ENCODE measurements around the gene TPST2. TPM values are rescaled to one million over a fixed set of nuclear protein-coding genes. Genes with fewer than 3 reads are reported as not detected.

The TPST2 gene
- total RNA-seq, 1 experiment from 2014 or later = 50.1 TPM

DNA sequence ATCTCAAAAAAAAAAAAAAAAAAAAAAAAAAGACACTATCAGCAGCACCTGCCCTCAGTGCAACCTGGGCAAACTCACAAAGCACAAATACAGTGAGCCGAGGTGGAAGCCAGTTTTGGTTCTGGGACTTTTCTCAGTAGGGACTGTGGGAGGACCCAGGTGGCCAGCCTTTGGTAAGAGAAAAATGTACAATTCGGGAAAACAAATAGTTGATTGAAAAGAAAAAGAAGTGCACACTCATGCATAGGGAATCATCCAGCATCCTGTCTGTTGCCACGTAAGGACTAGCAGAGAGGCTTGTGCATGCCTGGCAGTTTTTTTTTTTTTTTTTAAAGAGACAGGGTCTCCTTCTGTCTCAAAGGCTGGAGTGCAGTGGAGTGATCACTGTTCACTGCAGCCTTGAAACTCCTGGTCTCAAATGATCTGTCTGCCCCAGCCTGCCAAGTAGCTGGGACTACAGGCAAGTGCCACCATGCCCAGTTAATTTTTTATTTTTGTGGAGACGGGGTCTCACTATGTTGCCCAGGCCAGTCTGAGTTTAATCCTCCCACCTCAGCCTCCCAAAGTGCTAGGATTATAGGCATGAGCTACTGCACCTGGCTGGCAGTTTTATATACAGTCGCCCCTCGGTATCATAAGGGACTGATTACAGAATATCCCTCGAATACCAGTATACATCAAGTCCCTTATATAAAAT lies 36.7 kb downstream of the TPST2 start:
- Histone ChIP-seq H2AFZ (ENCODE audit: low read length) (no peak overlapping the region), H3K4me1 (ENCODE audit: insufficient read depth, low read length) (peaks cover 15% of the 10 kb centered on the region; the same call in 1 of the 2 replicates), H3K23ac (ENCODE audit: insufficient read length, low read depth, low read length) (no peak overlapping the region), H3K27ac (ENCODE audit: insufficient read length, low read depth, low read length) (no peak overlapping the region), H3K18ac (ENCODE audit: insufficient read length, low read depth, low read length) (peak overlapping the region; percentile 12), H2BK15ac (ENCODE audit: low read depth, low read length) (no peak overlapping the region), H4K5ac (ENCODE audit: insufficient read length, low read depth, low read length) (no peak overlapping the region), H3K4me2 (ENCODE audit: insufficient read depth, insufficient read length, low read length) (no peak overlapping the region), H3K79me1 (ENCODE audit: insufficient read depth, low read depth, low read length, poor library complexity, severe bottlenecking) (peaks cover 10% of the 10 kb centered on the region), H2AK5ac (ENCODE audit: insufficient read length, low read length) (no peak overlapping the region), H3K79me2 (ENCODE audit: insufficient read depth, low read length) (peaks cover 36% of the 10 kb centered on the region; the same call in 1 of the 2 replicates), H4K8ac (replicated peaks; ENCODE audit: insufficient read length, low read depth, low read length) (no peak overlapping the region), H3K9me3 (ENCODE audit: control insufficient read depth, low read depth, low read length) (no peaks in the 10 kb centered on the region), H3K14ac (ENCODE audit: insufficient read depth, low read length) (no peak overlapping the region), H3K27me3 (ENCODE audit: insufficient read depth, low read length) (no peaks in the 10 kb centered on the region), H3K4ac (ENCODE audit: low read depth, low read length) (no peak overlapping the region), H2BK120ac (ENCODE audit: low read depth, low read length, poor library complexity, severe bottlenecking) (no peak overlapping the region), H3T11ph (ENCODE audit: low read length) (no peak overlapping the region), H4K20me1 (ENCODE audit: control insufficient read depth, insufficient read depth, insufficient read length) (peaks cover 3% of the 10 kb centered on the region), H2BK5ac (ENCODE audit: insufficient read length, low read length) (no peak overlapping the region), H3K9ac (ENCODE audit: extremely low read depth, insufficient read length, low read length) (no peak overlapping the region), H3K56ac (ENCODE audit: insufficient read length, low read depth, low read length) (no peak overlapping the region), H2BK12ac (ENCODE audit: insufficient read length, low read depth, low read length) (no peak overlapping the region), H2BK20ac (ENCODE audit: low read depth, low read length, poor library complexity, severe bottlenecking) (no peak overlapping the region), H3K23me2 (ENCODE audit: insufficient read length, low read depth, low read length, poor library complexity, severe bottlenecking) (no peaks in the 10 kb centered on the region), H4K91ac (ENCODE audit: insufficient read length, low read depth, low read length) (no peak overlapping the region)
- no peak overlapping the region for H3K4me3 Mint-ChIP-seq
- no peak for TF ChIP-seq CTCF (conservative IDR thresholded peaks at IDR 0.05)
- peaks cover 4 to 7% (median 5%) of the 10 kb centered on the region in 3 experiments; a peak in 5 of 7 replicates for H3K36me3 Mint-ChIP-seq (ENCODE audit: insufficient read depth in 1 of 3, low read depth in 3 of 3)
- no CpG with 5 or more reads among the region's 7 CpGs for WGBS (ENCODE audit: extremely low coverage, insufficient read length, low lambda C conversion rate)
- peak overlapping the region; percentile 59 to 79 (median 72); a peak in 4 of 7 replicates for H3K27ac Mint-ChIP-seq
- peaks cover 76 to 80% of the 10 kb centered on the region in 2 experiments for H3K4me1 Mint-ChIP-seq
- no peak for DNase-seq
- H3K9me3 Mint-ChIP-seq = no peaks in the 10 kb centered on the region; a peak in 1 of 5 replicates
- H3K27me3 Mint-ChIP-seq (ENCODE audit: low read depth) = no peaks in the 10 kb centered on the region

All from H9 (cell line).